ENCODE measurements around the gene PTGR2.
"Not testable (repeated sequence)": the region's sequence is repeated elsewhere in the genome, so short reads cannot be mapped to it uniquely, and the experiment has no call there.

The PTGR2 gene

GRCh38 chr14:73851567-73852382 lies at the start of gene PTGR2:
Gene PTGR2 (plus strand): TSS chr14:73851831. CDS start chr14:73858863, 7,032 bp downstream.
- peak; percentile 88 for DNase-seq

GRCh38 chr14:73802431-73803188 lies 49.0 kb upstream of the PTGR2 start:
- no peak for DNase-seq

GRCh38 chr14:73804636-73805035 lies 47.0 kb upstream of the PTGR2 start:
- no peak for DNase-seq

GRCh38 chr14:73807457-73807856 lies 44.2 kb upstream of the PTGR2 start:
- DNase-seq: no peak

DNA sequence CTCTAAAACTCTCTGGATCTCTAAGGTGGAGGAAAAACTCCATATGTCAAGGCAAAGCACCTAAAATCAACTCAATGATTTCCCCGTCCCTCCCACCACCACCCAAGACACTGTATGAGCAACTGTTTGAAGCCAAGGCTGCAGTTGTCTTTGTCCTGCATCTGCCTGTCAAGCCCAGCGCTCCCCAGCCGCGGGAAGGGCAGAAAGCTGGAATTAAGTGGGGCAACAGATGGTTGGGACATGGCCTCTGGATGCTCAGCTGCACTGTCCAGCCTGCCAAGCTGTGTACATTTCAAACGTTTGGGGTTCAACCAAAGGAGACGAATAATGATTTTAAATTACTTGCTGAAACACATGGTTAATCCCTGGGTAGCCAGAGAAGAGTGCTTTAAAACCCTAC lies 42.2 kb upstream of the PTGR2 start:
- no peak for DNase-seq

DNA sequence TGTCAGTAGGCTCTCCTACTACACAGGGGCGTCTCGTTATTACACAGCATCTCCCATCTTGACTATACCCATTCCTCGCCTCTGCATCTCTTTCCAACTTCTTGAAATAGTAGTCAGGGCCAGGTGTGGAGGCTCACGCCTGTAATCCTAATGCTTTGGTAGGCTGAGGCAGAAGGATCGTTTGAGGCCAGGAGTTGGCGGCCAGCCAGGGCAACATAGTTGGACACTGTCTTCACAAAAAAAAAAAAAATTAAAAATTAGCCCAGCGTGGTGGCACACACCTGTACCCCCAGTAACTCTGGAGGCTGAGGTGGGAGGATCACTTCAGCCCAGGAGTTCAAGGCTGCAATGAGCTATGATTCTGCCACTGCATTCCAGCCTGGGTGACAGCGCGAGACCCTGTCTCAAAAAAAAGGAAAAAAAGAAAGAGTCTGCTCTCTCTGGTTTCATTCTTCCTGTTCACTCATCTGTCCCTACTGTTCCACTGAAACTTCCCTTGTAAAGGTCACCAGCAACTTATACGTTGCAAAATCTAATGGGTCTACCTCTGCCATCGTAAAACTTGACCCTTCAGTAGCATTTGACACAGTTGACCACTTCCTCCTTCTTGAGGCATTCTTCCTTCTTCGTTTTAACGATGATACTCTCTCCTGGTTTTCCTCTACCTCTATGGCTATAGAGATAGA lies 41.0 kb upstream of the PTGR2 start:
- no peak for DNase-seq

DNA sequence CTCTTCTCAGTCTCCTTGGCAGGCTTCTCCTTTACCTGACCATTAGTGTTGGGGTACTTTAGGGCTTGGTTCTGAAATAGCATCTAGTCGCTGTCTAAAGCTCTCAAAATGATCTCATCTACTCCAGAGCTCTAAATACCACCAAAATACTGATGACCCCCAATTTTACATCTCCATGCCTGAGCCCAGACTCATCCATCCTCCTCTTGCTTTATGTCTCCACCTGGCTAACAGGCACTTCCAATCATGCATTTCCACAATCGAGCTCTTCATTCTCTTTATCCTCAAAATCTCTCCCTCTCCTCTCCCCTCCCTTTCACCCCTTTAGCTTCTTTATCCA lies 40.5 kb upstream of the PTGR2 start:
- DNase-seq: no peak

DNA sequence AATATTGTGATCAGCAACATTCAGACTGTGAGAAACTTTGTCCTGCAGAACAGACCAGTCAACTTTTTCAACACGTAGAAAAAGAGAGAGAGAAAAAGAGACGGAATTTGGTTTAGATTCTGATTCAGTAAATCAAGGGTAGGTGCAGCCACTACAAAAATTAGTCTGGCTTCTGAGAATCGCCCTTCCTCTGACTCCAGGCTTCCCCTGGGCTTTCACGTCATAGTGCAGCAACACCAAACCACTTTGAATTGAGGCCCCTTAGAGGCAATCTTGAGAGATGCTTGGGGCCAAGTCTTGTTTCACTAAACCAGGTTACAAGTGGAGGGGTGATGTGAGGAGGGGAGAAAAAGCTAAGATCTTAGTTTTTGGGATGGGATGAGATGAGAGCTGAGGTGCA lies 37.5 kb upstream of the PTGR2 start:
- DNase-seq: no peak

- DNase-seq: no peak
Measured at GRCh38 chr14:73815849-73816248, 35.8 kb upstream of the PTGR2 start.

- no peak for DNase-seq
Measured at GRCh38 chr14:73816393-73816816, 35.2 kb upstream of the PTGR2 start.

GRCh38 chr14:73817020-73817655 lies 34.5 kb upstream of the PTGR2 start:
- DNase-seq: no peak

DNA sequence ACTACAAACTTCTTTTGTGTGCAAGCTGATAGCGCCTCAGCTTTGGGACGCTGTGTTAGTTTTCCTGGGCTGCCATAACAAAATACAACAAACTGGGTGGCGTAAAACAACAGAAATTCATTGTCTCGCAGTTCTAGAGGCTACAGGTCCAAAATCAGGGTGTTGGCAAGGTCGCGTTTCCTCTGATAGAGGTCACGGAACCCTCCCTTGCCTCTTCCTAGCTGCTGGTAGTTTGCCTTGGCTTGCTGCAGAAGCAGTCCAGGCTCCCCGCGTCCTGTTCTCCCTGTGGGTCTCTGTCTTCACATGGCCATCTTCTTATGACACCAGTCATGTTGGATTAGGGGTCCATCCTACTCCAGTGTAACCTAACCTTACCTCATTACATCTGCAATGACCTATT lies 32.8 kb upstream of the PTGR2 start:
- no peak for DNase-seq

- no peak for DNase-seq
Measured at GRCh38 chr14:73820631-73821030, 31.0 kb upstream of the PTGR2 start.

DNA sequence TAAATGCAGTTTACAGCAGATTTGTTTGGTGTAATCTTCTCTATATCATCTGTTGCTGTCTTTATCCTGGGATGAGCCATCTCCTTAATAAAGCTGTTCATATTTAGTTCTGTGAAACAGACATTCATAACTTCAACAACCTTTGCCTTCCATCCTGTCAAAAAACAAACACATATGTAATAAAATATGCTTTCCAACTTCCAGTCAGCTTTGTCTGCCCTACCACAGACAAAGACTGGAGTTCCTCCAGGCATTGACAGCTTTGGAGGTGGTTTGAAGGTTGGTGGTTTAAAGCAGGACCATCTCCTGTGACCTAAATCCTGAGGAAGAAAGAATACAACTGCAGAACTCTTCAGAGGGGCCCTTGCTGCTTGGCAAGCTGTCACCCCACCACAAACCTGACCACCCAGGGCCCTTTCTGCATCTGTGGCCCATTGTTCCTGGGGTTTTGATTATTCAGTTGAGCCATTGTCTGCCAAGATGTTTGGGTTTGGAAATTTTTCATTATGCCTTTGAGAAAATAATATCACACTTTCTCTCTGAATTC lies 28.2 kb upstream of the PTGR2 start:
- DNase-seq: no peak

- no peak for DNase-seq
Measured at GRCh38 chr14:73824127-73824526, 27.5 kb upstream of the PTGR2 start.

DNA sequence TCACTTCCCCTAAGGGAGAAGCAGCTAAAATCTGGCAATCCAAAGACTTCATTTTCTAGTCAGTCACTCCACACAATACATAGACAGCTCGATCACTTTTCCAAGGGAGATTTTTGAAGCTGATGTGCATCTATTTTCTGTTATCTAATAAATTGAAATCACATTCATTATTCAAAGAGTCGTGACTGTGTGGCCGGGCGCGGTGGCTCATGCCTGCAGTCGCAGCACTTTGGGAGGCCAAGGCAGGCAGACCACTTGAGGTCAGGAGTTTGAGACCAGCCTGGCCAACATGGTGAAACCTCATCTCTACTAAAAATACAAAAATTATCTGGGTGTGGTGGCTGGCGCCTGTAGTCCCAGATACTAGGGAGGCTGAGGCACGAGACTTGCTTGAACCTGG lies 27.1 kb upstream of the PTGR2 start:
- DNase-seq: no peak

GRCh38 chr14:73825551-73826188 lies 26.0 kb upstream of the PTGR2 start:
- DNase-seq: peak; percentile 69

DNA sequence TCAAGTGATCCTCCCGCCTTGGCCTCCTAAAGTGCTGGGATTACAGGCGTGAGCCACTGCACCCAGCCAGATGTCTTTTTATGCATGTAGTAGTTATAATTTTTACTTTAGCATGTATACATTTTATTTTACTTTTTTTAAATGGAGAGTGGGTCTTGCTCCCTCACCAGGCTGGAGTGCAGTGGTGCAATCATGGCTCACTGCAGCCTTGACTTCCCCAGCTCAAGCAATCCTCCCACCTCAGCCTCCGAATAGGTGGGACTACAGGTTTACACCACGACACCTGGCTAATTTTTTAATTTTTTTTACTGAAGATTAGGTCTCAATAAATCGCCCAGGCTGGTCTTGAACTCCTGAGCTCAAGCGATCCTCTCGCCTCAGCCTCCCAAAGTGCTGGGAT lies 24.4 kb upstream of the PTGR2 start:
- DNase-seq: not testable (repeated sequence)

DNA sequence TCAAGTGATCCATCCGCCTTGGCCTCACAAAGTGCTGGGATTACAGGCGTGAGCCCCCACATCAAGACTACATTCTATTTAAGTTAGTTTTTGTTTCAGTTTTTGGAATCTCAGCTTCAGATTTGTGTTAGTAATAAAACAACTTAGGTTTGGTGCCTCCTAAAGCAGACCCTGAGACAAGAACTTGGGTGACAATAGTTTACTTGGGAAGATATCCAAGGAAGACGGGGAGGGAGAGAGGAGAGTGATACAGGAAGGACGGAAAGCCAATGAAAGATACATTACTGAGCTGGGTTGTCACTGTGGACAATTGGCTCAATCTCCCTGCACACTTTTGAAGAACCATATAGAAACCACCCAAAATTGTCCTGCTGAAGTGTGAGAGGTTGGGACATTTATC lies 22.6 kb upstream of the PTGR2 start:
- no peak for DNase-seq

DNA sequence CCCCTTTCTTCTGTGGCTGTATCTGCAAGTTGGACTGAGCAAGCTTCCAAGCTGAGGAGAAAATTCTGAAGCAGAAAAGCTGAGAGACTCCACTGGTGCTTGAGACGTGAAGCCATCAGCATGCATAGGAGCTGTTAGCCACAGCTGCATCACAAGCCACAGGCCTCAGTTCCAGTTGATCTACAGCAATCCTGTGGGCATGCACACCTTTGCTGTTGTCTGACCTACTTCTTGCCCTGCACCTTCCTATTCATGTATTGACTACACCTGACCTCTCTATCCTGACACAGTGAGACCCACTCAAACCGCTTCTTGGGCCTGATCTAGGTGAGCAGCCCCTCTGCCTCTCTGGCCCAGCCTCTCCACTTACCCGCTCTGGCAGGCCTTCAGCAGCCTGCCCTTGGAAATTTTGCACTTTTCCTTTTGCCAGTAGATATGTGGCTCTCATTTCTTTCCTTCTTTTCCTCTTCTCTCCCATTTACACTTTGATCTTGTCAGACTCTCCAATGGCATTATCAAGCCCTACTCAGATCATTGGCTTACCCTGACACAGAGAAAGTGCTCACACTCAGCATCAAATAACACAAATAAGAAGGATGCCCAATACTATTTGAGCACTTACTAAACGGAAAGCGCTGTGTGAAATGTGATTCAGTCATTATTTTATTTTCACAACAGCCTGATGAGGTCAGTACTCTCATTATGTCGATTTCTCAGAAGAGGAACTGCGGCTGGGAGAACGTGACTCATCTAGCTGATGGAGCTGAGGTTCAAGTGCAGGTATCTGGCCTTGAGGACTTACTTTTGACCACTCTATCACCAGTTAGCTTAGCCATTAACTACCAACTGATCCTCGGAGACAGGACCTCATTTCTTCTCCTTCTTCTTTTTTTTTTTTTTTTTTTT lies 21.9 kb upstream of the PTGR2 start:
- no peak for DNase-seq

GRCh38 chr14:73833034-73833433 lies 18.6 kb upstream of the PTGR2 start:
- DNase-seq: no peak

Measured in NCI-H446 treated with DMSO at 0.1 percent for 48 hours (cell line).